ENCODE measurements around the gene CTSC.

The CTSC gene

GRCh38 chr11:88317536-88317935 is 20.0 kb downstream of the CTSC start:
- no peak for DNase-seq (ENCODE audit: low read depth, low spot score)

- DNase-seq (ENCODE audit: low read depth, low spot score), result no peak
These were observed 21.5 kb downstream of the CTSC start for GRCh38 chr11:88315981-88316441.

GRCh38 chr11:88315015-88315414 is 22.5 kb downstream of the CTSC start:
- no peak for DNase-seq (ENCODE audit: low read depth, low spot score)

GRCh38 chr11:88313441-88313840 is 24.1 kb downstream of the CTSC start:
- DNase-seq (ENCODE audit: low read depth, low spot score), result no peak

GRCh38 chr11:88312628-88313027 is 24.9 kb downstream of the CTSC start:
- DNase-seq (ENCODE audit: low read depth, low spot score), result peak; percentile 72

- DNase-seq (ENCODE audit: low read depth, low spot score), result no peak
These were observed 27.3 kb downstream of the CTSC start for GRCh38 chr11:88310246-88310645.

GRCh38 chr11:88308576-88308975 is 29.0 kb downstream of the CTSC start:
- no peak for DNase-seq (ENCODE audit: low read depth, low spot score)

- DNase-seq (ENCODE audit: low read depth, low spot score), result no peak
These were observed 29.6 kb downstream of the CTSC start for GRCh38 chr11:88307749-88308425.

- no peak for DNase-seq (ENCODE audit: low read depth, low spot score)
These were observed 30.8 kb downstream of the CTSC start for GRCh38 chr11:88306785-88307184.

GRCh38 chr11:88305430-88305829 is 32.1 kb downstream of the CTSC start:
- no peak for DNase-seq (ENCODE audit: low read depth, low spot score)

GRCh38 chr11:88304352-88304751 is 33.2 kb downstream of the CTSC start:
- DNase-seq (ENCODE audit: low read depth, low spot score), result no peak

GRCh38 chr11:88303037-88303436 is 34.5 kb downstream of the CTSC start:
- DNase-seq (ENCODE audit: low read depth, low spot score), result no peak

GRCh38 chr11:88301488-88302140 is 35.9 kb downstream of the CTSC start:
- no peak for DNase-seq (ENCODE audit: low read depth, low spot score)

- no peak for DNase-seq (ENCODE audit: low read depth, low spot score)
These were observed 36.5 kb downstream of the CTSC start for GRCh38 chr11:88300888-88301487.

GRCh38 chr11:88297863-88298262 is 39.7 kb downstream of the CTSC start:
- no peak for DNase-seq (ENCODE audit: low read depth, low spot score)

GRCh38 chr11:88297421-88297820 is 40.1 kb downstream of the CTSC start:
- DNase-seq (ENCODE audit: low read depth, low spot score), result no peak

- DNase-seq (ENCODE audit: low read depth, low spot score), result no peak
These were observed 42.5 kb downstream of the CTSC start for GRCh38 chr11:88295028-88295427.

- no peak for DNase-seq (ENCODE audit: low read depth, low spot score)
These were observed 43.6 kb downstream of the CTSC start for GRCh38 chr11:88293931-88294330.

- DNase-seq (ENCODE audit: low read depth, low spot score), result no peak
These were observed 45.2 kb downstream of the CTSC start for GRCh38 chr11:88292171-88292843.

GRCh38 chr11:88288560-88288959 is 49.0 kb downstream of the CTSC start:
- DNase-seq (ENCODE audit: low read depth, low spot score), result no peak

- no peak for DNase-seq (ENCODE audit: low read depth, low spot score)
These were observed 53.0 kb downstream of the CTSC start for GRCh38 chr11:88284336-88285050.
